HEK293 (cell line): ENCODE measurements around the gene ZNF385C.

ENCODE experiments used
- HOXD13 ChIP-seq: sonication (generic); formaldehyde crosslinking; IDR thresholded peaks from 2 replicates; pipeline ENCODE4 v1.8.0; 2022; ENCODE audit warnings: missing genetic modification reagents, borderline replicate concordance
- PBX3 ChIP-seq: sonication (generic); formaldehyde crosslinking; IDR thresholded peaks from 2 replicates; pipeline ENCODE4 v1.8.1; 2022; ENCODE audit warnings: mild to moderate bottlenecking, moderate library complexity, missing genetic modification reagents
- YY1 ChIP-seq: fragments of 450-650 bp; formaldehyde crosslinking; IDR thresholded peaks from 2 replicates; pipeline ENCODE4 v1.5.1; 2018; ENCODE audit warnings: missing biosample characterization, missing genetic modification characterization
- ZNF138 ChIP-seq: fragments of 450-650 bp; formaldehyde crosslinking; IDR thresholded peaks from 2 replicates; pipeline ENCODE4 v1.5.1; 2016; ENCODE audit warnings: missing biosample characterization, missing genetic modification characterization, borderline replicate concordance
- ZNF248 ChIP-seq: fragments of 450-650 bp; formaldehyde crosslinking; IDR thresholded peaks from 2 replicates; pipeline ENCODE4 v1.5.1; 2017; ENCODE audit warnings: missing biosample characterization, missing genetic modification characterization
- ZNF335 ChIP-seq: fragments of 450-650 bp; formaldehyde crosslinking; conservative IDR thresholded peaks from 2 replicates; pipeline ENCODE4 v1.5.1; 2016; ENCODE audit warnings: missing biosample characterization, missing genetic modification characterization

GRCh38 chr17:42016941-42017865 lies 81.1 kb downstream of the ZNF385C start, which contains the start of gene DNAJC7:
- TF ChIP-seq ZNF138: 0 out of 2 replicates have a peak, but pooled peaks have one; percentile 44
- TF ChIP-seq ZNF335 (tag by site-specific recombination): peak; percentile 74
- no peak for TF ChIP-seq ZNF248 (tag by site-specific recombination)
- TF ChIP-seq YY1 (tag by site-specific recombination): peak; percentile 99
- peak; percentile 3; the same call in 1 of the 2 replicates for TF ChIP-seq PBX3 (CRISPR knock-in tag)
- no peak for TF ChIP-seq HOXD13 (CRISPR knock-in tag)
